DND-41 (cell line): Measurements from ENCODE around the gene STK32B.

Experiments
- ATAC-seq: fragments of 200-7000 bp; cut with Tn5 transposase; 3 replicates; pipeline ENCODE4 v1.9.1; 2021; ENCODE audit warnings: low read depth; ENCODE audit not compliant: insufficient read depth
- DNase-seq: peaks from one replicate; pipeline ENCODE4 v3.0.0-alpha.2; 2020
- H2AFZ ChIP-seq: 2 replicates; pipeline ENCODE4 v1.6.0; 2012; ENCODE audit warnings: low read depth, low read length
- H3K27ac ChIP-seq: 2 replicates; pipeline ENCODE4 v1.5.1; 2012; ENCODE audit warnings: low read length, inconsistent platforms
- H3K27me3 ChIP-seq: fragments of 200-600 bp; sonication (generic); 2 replicates; pipeline ENCODE4 v1.6.0; 2012; ENCODE audit warnings: low read length, mild to moderate bottlenecking, inconsistent platforms; ENCODE audit not compliant: insufficient read depth, poor library complexity
- H3K36me3 ChIP-seq: 2 replicates; pipeline ENCODE4 v1.5.1; 2012; ENCODE audit warnings: low read length, inconsistent platforms; ENCODE audit not compliant: insufficient read depth
- H3K4me1 ChIP-seq: 2 replicates; pipeline ENCODE4 v1.5.1; 2012; ENCODE audit warnings: mild to moderate bottlenecking, low read length; ENCODE audit not compliant: insufficient read depth
- H3K4me2 ChIP-seq: 2 replicates; pipeline ENCODE4 v1.6.0; 2012; ENCODE audit warnings: mild to moderate bottlenecking, moderate library complexity, low read length, inconsistent platforms; ENCODE audit not compliant: insufficient read depth
- H3K4me3 ChIP-seq, 2 experiments: fragments of 200-600 bp in 1 of 2; shearing (Covaris generic) in 1 of 2; 2 replicates each; pipeline ENCODE4 v1.5.1; 2012 to 2016; ENCODE audit warnings: inconsistent platforms in 2 of 2, low read length in 2 of 2, mild to moderate bottlenecking in 2 of 2, low read depth in 1 of 2, moderate library complexity in 1 of 2
- H3K79me2 ChIP-seq: 2 replicates; pipeline ENCODE4 v1.6.0; 2012; ENCODE audit warnings: low read length, inconsistent platforms; ENCODE audit not compliant: insufficient read depth
- H3K9ac ChIP-seq: 2 replicates; pipeline ENCODE4 v1.6.0; 2012; ENCODE audit warnings: low read depth, mild to moderate bottlenecking, inconsistent platforms, low read length, moderate library complexity
- H3K9me3 ChIP-seq: 2 replicates; pipeline ENCODE4 v1.5.1; 2012; ENCODE audit warnings: low read length, moderate library complexity, mild to moderate bottlenecking, inconsistent platforms; ENCODE audit not compliant: insufficient read depth, severe bottlenecking
- H4K20me1 ChIP-seq: 2 replicates; pipeline ENCODE4 v1.6.0; 2012; ENCODE audit warnings: low read length; ENCODE audit not compliant: insufficient read depth
- EZH2 ChIP-seq: IDR thresholded peaks from 3 replicates; pipeline ENCODE4 v1.6.1; 2012; ENCODE audit warnings: borderline replicate concordance, low read depth, mild to moderate bottlenecking, moderate library complexity, low read length, inconsistent platforms; ENCODE audit not compliant: severe bottlenecking
- TF ChIP-seq, protein P1 (sequence below): IDR thresholded peaks from 2 replicates; pipeline ENCODE4 v1.5.1; 2012; ENCODE audit warnings: borderline replicate concordance, low read length, moderate library complexity, mild to moderate bottlenecking; ENCODE audit not compliant: poor library complexity, severe bottlenecking; ENCODE audit errors: extremely low read depth

The STK32B gene

DNA sequence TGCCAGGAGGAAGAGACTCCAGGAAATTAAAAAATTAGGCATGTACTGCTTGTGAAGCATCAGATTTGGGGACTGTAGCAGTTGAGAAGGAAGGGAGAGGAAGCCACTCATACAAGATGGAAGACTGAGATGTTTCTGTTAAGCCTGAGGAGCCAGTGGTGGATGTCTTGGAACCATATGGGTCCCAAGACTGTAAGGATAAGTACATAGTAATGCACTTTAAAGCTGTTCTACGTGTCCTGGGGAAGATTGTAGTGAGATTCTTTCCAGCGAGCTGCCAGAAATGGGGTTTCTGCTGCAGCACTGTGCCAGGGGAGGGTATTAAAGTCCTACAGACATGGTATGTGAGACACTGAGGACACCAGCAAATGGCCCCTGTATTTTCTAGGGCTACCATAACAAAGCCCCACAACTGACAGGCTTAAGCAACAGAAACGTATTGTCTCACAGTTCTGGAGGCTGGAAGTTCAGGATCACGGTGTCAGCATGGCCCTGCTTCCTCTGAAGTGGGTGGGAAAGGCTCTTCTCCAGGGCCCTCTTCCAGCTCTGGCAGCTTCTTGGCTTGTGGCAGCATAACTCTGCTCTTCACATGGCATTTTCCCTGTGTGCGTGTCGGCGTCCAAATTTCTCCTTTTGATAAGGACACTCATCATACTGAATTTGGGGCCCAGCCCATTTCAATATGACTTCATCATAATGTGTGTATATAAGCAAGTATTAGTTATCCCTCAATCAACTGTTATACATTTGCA is 352.6 kb downstream of the STK32B start:
- H3K27me3 ChIP-seq = no peaks in the 10 kb centered on the region
- no peak overlapping the region for H3K4me3 ChIP-seq
- no peak for DNase-seq
- H2AFZ ChIP-seq = no peak overlapping the region
- no peaks in the 10 kb centered on the region for H3K79me2 ChIP-seq
- H3K4me1 ChIP-seq = no peaks in the 10 kb centered on the region
- no peak overlapping the region for H3K27ac ChIP-seq
- H3K4me2 ChIP-seq = no peak overlapping the region
- peaks cover 19% of the 10 kb centered on the region for H3K9me3 ChIP-seq
- no peak for ATAC-seq
- H3K9ac ChIP-seq = no peak overlapping the region
- TF ChIP-seq, protein P1, sequence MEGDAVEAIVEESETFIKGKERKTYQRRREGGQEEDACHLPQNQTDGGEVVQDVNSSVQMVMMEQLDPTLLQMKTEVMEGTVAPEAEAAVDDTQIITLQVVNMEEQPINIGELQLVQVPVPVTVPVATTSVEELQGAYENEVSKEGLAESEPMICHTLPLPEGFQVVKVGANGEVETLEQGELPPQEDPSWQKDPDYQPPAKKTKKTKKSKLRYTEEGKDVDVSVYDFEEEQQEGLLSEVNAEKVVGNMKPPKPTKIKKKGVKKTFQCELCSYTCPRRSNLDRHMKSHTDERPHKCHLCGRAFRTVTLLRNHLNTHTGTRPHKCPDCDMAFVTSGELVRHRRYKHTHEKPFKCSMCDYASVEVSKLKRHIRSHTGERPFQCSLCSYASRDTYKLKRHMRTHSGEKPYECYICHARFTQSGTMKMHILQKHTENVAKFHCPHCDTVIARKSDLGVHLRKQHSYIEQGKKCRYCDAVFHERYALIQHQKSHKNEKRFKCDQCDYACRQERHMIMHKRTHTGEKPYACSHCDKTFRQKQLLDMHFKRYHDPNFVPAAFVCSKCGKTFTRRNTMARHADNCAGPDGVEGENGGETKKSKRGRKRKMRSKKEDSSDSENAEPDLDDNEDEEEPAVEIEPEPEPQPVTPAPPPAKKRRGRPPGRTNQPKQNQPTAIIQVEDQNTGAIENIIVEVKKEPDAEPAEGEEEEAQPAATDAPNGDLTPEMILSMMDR = no peak
- no peak for TF ChIP-seq EZH2
- H4K20me1 ChIP-seq = no peaks in the 10 kb centered on the region
- H3K36me3 ChIP-seq = no peaks in the 10 kb centered on the region

DNA sequence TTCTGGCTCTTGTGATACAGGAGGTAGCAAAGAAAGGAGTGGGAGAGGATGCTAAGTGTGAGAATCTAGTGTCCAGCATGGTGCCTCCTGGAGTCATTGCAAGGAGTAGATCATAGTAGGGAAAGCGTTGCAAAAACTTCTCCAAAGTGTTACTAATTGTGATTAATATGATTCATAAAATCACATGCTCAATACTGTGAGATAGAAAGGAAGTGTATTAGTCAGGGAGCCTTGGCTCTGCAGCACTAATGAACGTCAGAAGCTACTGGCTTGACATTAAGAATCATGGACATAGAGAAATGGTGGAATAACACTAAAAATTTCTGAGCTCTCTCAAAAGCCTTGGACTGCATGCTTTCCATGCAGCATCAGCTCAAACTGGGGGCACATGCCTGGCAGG is 358.0 kb downstream of the STK32B start:
- no peak overlapping the region for H3K4me2 ChIP-seq
- no peak for DNase-seq
- no peak for ATAC-seq
- H3K4me1 ChIP-seq = no peaks in the 10 kb centered on the region
- H3K9me3 ChIP-seq = peaks cover 16% of the 10 kb centered on the region
- no peaks in the 10 kb centered on the region for H3K36me3 ChIP-seq
- no peaks in the 10 kb centered on the region for H3K27me3 ChIP-seq
- no peaks in the 10 kb centered on the region for H4K20me1 ChIP-seq
- H2AFZ ChIP-seq = no peak overlapping the region
- no peak overlapping the region for H3K9ac ChIP-seq
- H3K4me3 ChIP-seq = no peak overlapping the region
- H3K27ac ChIP-seq = no peak overlapping the region
- TF ChIP-seq, protein P1 = no peak
- TF ChIP-seq EZH2 = no peak
- no peaks in the 10 kb centered on the region for H3K79me2 ChIP-seq

DNA sequence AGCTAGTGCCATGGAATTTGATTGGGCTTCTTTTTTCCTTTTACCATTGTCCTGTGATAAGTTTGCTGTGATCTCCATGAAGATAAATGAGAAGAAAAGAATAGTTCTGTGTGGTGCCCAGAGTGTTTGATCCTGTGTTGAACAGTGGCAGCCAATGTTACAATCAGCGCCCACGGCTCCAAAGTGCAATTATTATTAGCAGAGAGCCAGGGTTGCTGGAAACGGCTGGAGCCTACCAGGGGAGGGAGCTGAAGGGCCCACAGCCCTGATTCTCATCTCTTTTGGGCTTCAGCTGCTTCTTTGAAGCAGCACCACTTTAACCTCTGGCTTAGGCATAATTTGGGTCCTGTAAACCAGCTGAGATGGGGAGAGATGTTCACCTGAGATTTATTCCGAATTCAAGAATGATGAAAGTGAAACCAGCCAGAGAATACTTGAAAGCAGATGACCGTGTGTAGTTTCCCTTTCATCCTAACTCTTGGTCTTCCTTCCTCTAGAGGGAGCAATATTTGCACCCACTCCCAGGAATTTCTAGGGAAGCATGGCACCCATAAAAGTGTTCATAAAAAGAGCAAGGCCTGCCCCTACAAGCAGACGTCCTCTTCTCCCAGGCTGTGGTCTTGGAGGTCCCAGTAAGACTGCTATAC is 358.8 kb downstream of the STK32B start:
- no peak for ATAC-seq
- Histone ChIP-seq H3K9ac (no peak overlapping the region), H3K79me2 (no peaks in the 10 kb centered on the region), H3K4me2 (no peak overlapping the region), H3K4me1 (no peaks in the 10 kb centered on the region), H2AFZ (no peak overlapping the region), H3K36me3 (no peaks in the 10 kb centered on the region), H3K27me3 (no peaks in the 10 kb centered on the region), H4K20me1 (no peaks in the 10 kb centered on the region), H3K9me3 (peaks cover 15% of the 10 kb centered on the region), H3K27ac (no peak overlapping the region), H3K4me3 (no peak overlapping the region)
- TF ChIP-seq, protein P1 = no peak
- TF ChIP-seq EZH2 = no peak
- DNase-seq = no peak
